Vagina (tissue), 2 donors: ENCODE measurements around the gene PPFIBP1. TPM values are rescaled to one million over a fixed set of nuclear protein-coding genes. Genes with fewer than 3 reads are reported as not detected.

Experiments used
- DNase-seq, 2 donors: peaks; one replicate each; pipeline ENCODE4 v3.0.0-alpha.2; 2017; ENCODE audit errors: extremely low spot score in 2 of 2
- H3K27ac ChIP-seq: fragments of 200-600 bp; sonication (generic); one replicate; pipeline ENCODE4 v1.5.1; 2019
- H3K27me3 ChIP-seq: fragments of 200-600 bp; sonication (generic); one replicate; pipeline ENCODE4 v1.5.1; 2019
- H3K36me3 ChIP-seq, 2 donors: fragments of 200-600 bp; sonication (generic); one replicate each; pipeline ENCODE4 v1.5.1; 2017 to 2019
- H3K4me1 ChIP-seq: fragments of 200-600 bp; sonication (generic); one replicate; pipeline ENCODE4 v1.5.1; 2019
- H3K4me3 ChIP-seq, 2 donors: fragments of 200-600 bp; sonication (generic); 1 replicate in 1 of 2; 2 replicates in 1 of 2; pipeline ENCODE4 v1.5.1; 2016 to 2019
- H3K9me3 ChIP-seq: fragments of 200-600 bp; sonication (generic); one replicate; pipeline ENCODE4 v1.5.1; 2019
- CTCF ChIP-seq, 3 experiments: fragments of 450-650 bp in 2 of 3; fragments of 200-600 bp in 1 of 3; sonication (generic) in 1 of 3; IDR thresholded peaks; one replicate each; pipeline ENCODE4 v1.5.1; 2017 to 2019; ENCODE audit warnings: antibody characterized with exemption in 3 of 3, mild to moderate bottlenecking in 2 of 3, moderate library complexity in 2 of 3
- POLR2A ChIP-seq, 2 donors: fragments of 450-650 bp; IDR thresholded peaks; one replicate each; pipeline ENCODE4 v1.6.1; 2017; ENCODE audit warnings: antibody characterized with exemption in 2 of 2, mild to moderate bottlenecking in 2 of 2, moderate library complexity in 2 of 2
- POLR2AphosphoS5 ChIP-seq, 2 donors: sonication (generic); formaldehyde crosslinking; IDR thresholded peaks; one replicate each; pipeline ENCODE4 v1.9.0; 2017; ENCODE audit warnings: antibody characterized with exemption in 2 of 2, mild to moderate bottlenecking in 2 of 2, low read depth in 1 of 2; ENCODE audit not compliant: insufficient read depth in 1 of 2
- intact Hi-C: fragments of 100-400 bp; cut with DNase I; formaldehyde crosslinking; loops from one replicate; pipeline ENCODE4 v1.15.1; 2023
- total RNA-seq: library from RNA; depleted of rRNA; stranded (reverse); fragments of >200 nt; gene quantifications from one replicate; pipeline ENCODE4 v1.2.3, GENCODE V29; 2016

Gene PPFIBP1
- total RNA-seq, result 101 TPM

GRCh38 chr12:27523642-27524493, at the start of gene PPFIBP1:
Gene PPFIBP1, plus strand, starts transcription at chr12:27524206. Its CDS starts 109,191 bp downstream, at chr12:27633397.
- Histone ChIP-seq H3K36me3 (no peaks in the 10 kb centered on the region), H3K4me3 (peak within 1 kb of the TSS; percentile 61 to 70), H3K9me3 (no peaks in the 10 kb centered on the region), H3K27ac (peak within 1 kb of the TSS; percentile 87), H3K27me3 (no peaks in the 10 kb centered on the region), H3K4me1 (peaks cover 25% of the 10 kb centered on the region)
- peak in 1 of 3 experiments; percentile 36 for TF ChIP-seq CTCF (IDR thresholded peaks at IDR 0.05)
- TF ChIP-seq POLR2AphosphoS5 (IDR thresholded peaks at IDR 0.05; ENCODE audit: insufficient read depth in 1 of 2, low read depth in 1 of 2), result peak; percentile 91 to 98
- TF ChIP-seq POLR2A (IDR thresholded peaks at IDR 0.05), result peak in 1 of 2 donors; percentile 82
- DNase-seq, result peak; percentile 99 to 100
- intact Hi-C loops, result loop anchor here (2.0 kb wide), 1 partner anchor 61 kb away; no protein-coding TSS in a partner anchor

GRCh38 chr12:27474344-27474743, 49.7 kb upstream of the PPFIBP1 start:
- Histone ChIP-seq H3K27me3 (no peaks in the 10 kb centered on the region), H3K9me3 (peaks cover 10% of the 10 kb centered on the region), H3K36me3 (no peaks in the 10 kb centered on the region), H3K4me1 (no peaks in the 10 kb centered on the region), H3K27ac (no peak overlapping the region), H3K4me3 (no peak overlapping the region)
- no peak for DNase-seq
- TF ChIP-seq POLR2A (IDR thresholded peaks at IDR 0.05), result no peak
- intact Hi-C loops, result no loop called here

GRCh38 chr12:27477049-27477448, 47.0 kb upstream of the PPFIBP1 start:
- TF ChIP-seq POLR2AphosphoS5 (IDR thresholded peaks at IDR 0.05; ENCODE audit: insufficient read depth in 1 of 2, low read depth in 1 of 2) (no peak), POLR2A (IDR thresholded peaks at IDR 0.05) (no peak), CTCF (IDR thresholded peaks at IDR 0.05) (no peak)
- H3K4me1 ChIP-seq, result no peaks in the 10 kb centered on the region
- intact Hi-C loops, result no loop called here

GRCh38 chr12:27478949-27479348, 45.1 kb upstream of the PPFIBP1 start:
- H3K4me3 ChIP-seq, result no peak overlapping the region
- no peaks in the 10 kb centered on the region for H3K36me3 ChIP-seq
- intact Hi-C loops, result no loop called here
- DNase-seq, result no peak
- H3K9me3 ChIP-seq, result peaks cover 10% of the 10 kb centered on the region
- no peaks in the 10 kb centered on the region for H3K4me1 ChIP-seq
- TF ChIP-seq POLR2A (IDR thresholded peaks at IDR 0.05), result no peak
- no peak for TF ChIP-seq POLR2AphosphoS5 (IDR thresholded peaks at IDR 0.05; ENCODE audit: insufficient read depth in 1 of 2, low read depth in 1 of 2)
- TF ChIP-seq CTCF (IDR thresholded peaks at IDR 0.05), result no peak
- H3K27me3 ChIP-seq, result no peaks in the 10 kb centered on the region
- H3K27ac ChIP-seq, result no peak overlapping the region

More at GRCh38 chr12:27477049-27477448, 47.0 kb upstream of the PPFIBP1 start:
- Histone ChIP-seq H3K9me3 (peaks cover 10% of the 10 kb centered on the region), H3K4me3 (no peak overlapping the region), H3K27me3 (no peaks in the 10 kb centered on the region), H3K27ac (no peak overlapping the region), H3K36me3 (no peaks in the 10 kb centered on the region)
- DNase-seq, result no peak

GRCh38 chr12:27480016-27480415, 44.0 kb upstream of the PPFIBP1 start:
- Histone ChIP-seq H3K9me3 (peaks cover 10% of the 10 kb centered on the region), H3K27ac (no peak overlapping the region), H3K36me3 (no peaks in the 10 kb centered on the region), H3K4me3 (no peak overlapping the region), H3K27me3 (no peaks in the 10 kb centered on the region), H3K4me1 (no peaks in the 10 kb centered on the region)
- no peak for DNase-seq
- TF ChIP-seq POLR2AphosphoS5 (IDR thresholded peaks at IDR 0.05; ENCODE audit: insufficient read depth in 1 of 2, low read depth in 1 of 2) (no peak), POLR2A (IDR thresholded peaks at IDR 0.05) (no peak), CTCF (IDR thresholded peaks at IDR 0.05) (no peak)
- intact Hi-C loops, result no loop called here
